SW 1271 (cell line): Measurements from ENCODE around the gene PSORS1C2.
A peak's percentile ranks its signal among the peaks of the same experiment; 100 is the strongest.

ENCODE experiments used
- DNase-seq, 2 experiments: peaks; one replicate each; lab custom pipeline; 2025; lab: John Stamatoyannopoulos, UW

Gene PSORS1C2

GRCh38 chr6:31114541-31114878 lies 24.4 kb downstream of the PSORS1C2 start, which contains the start of gene PSORS1C1:
PSORS1C1 (plus strand) TSS chr6:31114800; CDS start chr6:31129633, 14,833 bp downstream.
- DNase-seq = peak; percentile 90 to 91

GRCh38 chr6:31113861-31114540 lies 24.9 kb downstream of the PSORS1C2 start:
- no peak for DNase-seq

- no peak for DNase-seq
Observed at GRCh38 chr6:31112478-31112877, 26.4 kb downstream of the PSORS1C2 start, which contains the start of gene C6orf15. C6orf15 (minus strand) TSS chr6:31112575; CDS start chr6:31112555, 20 bp downstream.

- DNase-seq = no peak
Observed at GRCh38 chr6:31111712-31112111, 27.2 kb downstream of the PSORS1C2 start.

- DNase-seq = no peak
Observed at GRCh38 chr6:31110825-31111582, 27.9 kb downstream of the PSORS1C2 start.

- DNase-seq = no peak
Observed at GRCh38 chr6:31107052-31107451, 31.8 kb downstream of the PSORS1C2 start.

- DNase-seq = no peak
Observed at GRCh38 chr6:31103136-31103535, 35.7 kb downstream of the PSORS1C2 start.

GRCh38 chr6:31098449-31098938 lies 40.4 kb downstream of the PSORS1C2 start:
- DNase-seq = no peak

GRCh38 chr6:31096656-31097055 lies 42.2 kb downstream of the PSORS1C2 start:
- DNase-seq = no peak

GRCh38 chr6:31096215-31096614 lies 42.7 kb downstream of the PSORS1C2 start:
- DNase-seq = no peak

GRCh38 chr6:31094389-31094881 lies 44.4 kb downstream of the PSORS1C2 start:
- no peak for DNase-seq

- DNase-seq = no peak
Observed at GRCh38 chr6:31092769-31093505, 45.9 kb downstream of the PSORS1C2 start.

- DNase-seq = no peak
Observed at GRCh38 chr6:31092238-31092637, 46.6 kb downstream of the PSORS1C2 start.

GRCh38 chr6:31091680-31092079 lies 47.2 kb downstream of the PSORS1C2 start:
- DNase-seq = no peak

- no peak for DNase-seq
Observed at GRCh38 chr6:31090973-31091364, 47.9 kb downstream of the PSORS1C2 start.

- DNase-seq = no peak
Observed at GRCh38 chr6:31090275-31090972, 48.4 kb downstream of the PSORS1C2 start.
